ENCODE measurements around the gene TGFB1I1. TPM values are rescaled to one million over a fixed set of nuclear protein-coding genes. Genes with fewer than 3 reads are reported as not detected.

TGFB1I1 gene
- polyA plus RNA-seq, 1 donor from 2014 or later = 0.38 TPM

- Histone ChIP-seq H3K4me3 (ENCODE audit: low read length) (no peak overlapping the region), H3K9me3 (ENCODE audit: low read length) (no peaks in the 10 kb centered on the region), H3K27me3 (ENCODE audit: insufficient read depth, low read depth, low read length) (no peaks in the 10 kb centered on the region), H3K27ac (ENCODE audit: low read length) (no peak overlapping the region), H3K9ac (ENCODE audit: low read length) (no peak overlapping the region), H3K9me2 (ENCODE audit: insufficient read depth, low read length) (no peaks in the 10 kb centered on the region), H4K20me1 (ENCODE audit: insufficient read depth) (no peaks in the 10 kb centered on the region), H3K79me2 (replicated peaks; ENCODE audit: insufficient read depth, low read length) (peaks cover 3% of the 10 kb centered on the region), H3F3A (ENCODE audit: insufficient read depth, low read length, poor library complexity, severe bottlenecking) (peaks cover 8% of the 10 kb centered on the region), H3K36me3 (ENCODE audit: insufficient read depth, low read length) (no peaks in the 10 kb centered on the region), H2AFZ (ENCODE audit: low read depth, low read length) (no peak overlapping the region), H3K4me2 (ENCODE audit: low read length) (no peak overlapping the region)
- no peak for TF ChIP-seq POLR2AphosphoS5 (IDR thresholded peaks at IDR 0.05)
- TF ChIP-seq, protein P1, sequence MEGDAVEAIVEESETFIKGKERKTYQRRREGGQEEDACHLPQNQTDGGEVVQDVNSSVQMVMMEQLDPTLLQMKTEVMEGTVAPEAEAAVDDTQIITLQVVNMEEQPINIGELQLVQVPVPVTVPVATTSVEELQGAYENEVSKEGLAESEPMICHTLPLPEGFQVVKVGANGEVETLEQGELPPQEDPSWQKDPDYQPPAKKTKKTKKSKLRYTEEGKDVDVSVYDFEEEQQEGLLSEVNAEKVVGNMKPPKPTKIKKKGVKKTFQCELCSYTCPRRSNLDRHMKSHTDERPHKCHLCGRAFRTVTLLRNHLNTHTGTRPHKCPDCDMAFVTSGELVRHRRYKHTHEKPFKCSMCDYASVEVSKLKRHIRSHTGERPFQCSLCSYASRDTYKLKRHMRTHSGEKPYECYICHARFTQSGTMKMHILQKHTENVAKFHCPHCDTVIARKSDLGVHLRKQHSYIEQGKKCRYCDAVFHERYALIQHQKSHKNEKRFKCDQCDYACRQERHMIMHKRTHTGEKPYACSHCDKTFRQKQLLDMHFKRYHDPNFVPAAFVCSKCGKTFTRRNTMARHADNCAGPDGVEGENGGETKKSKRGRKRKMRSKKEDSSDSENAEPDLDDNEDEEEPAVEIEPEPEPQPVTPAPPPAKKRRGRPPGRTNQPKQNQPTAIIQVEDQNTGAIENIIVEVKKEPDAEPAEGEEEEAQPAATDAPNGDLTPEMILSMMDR (IDR thresholded peaks at IDR 0.05; ENCODE audit: poor library complexity, severe bottlenecking) = no peak
Observed at GRCh38 chr16:31464348-31464769, 7.6 kb upstream of the TGFB1I1 start.

DNA sequence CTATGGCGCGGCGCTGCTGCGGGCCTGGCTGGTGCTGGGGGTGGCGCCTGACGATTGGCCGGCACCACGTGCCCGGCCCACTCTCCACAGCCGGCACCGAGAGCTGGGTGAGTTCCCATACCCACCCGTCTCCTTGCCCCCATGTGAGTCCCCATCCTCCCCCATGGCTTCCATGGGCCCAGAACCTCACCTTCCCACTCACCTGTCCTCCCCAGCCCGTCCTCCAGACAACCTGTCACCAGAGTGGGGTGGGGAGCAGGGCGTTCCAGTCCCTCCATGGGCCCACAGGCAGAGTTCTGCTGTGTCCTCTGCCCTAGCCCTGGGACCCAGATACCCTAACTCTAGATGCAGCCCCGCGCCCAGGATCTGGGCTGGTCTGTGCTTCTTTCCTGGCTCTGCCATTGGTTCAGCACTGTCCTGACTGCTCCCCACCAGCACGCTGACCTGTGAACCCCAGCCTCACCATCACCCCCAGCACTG is 7.1 kb upstream of the TGFB1I1 start:
- H3K79me2 ChIP-seq (replicated peaks; ENCODE audit: insufficient read depth, low read length) = peaks cover 3% of the 10 kb centered on the region
- TF ChIP-seq TAF1 (IDR thresholded peaks at IDR 0.05; ENCODE audit: low read depth) (no peak), EZH2 (IDR thresholded peaks at IDR 0.05; ENCODE audit: borderline replicate concordance, insufficient read depth, low read length, poor library complexity, severe bottlenecking) (no peak), POLR2AphosphoS5 (IDR thresholded peaks at IDR 0.05) (no peak)
- no peaks in the 10 kb centered on the region for H3K27me3 ChIP-seq (ENCODE audit: insufficient read depth, low read depth, low read length)
- H3K9me2 ChIP-seq (ENCODE audit: insufficient read depth, low read length) = no peaks in the 10 kb centered on the region
- H3K9ac ChIP-seq (ENCODE audit: low read length) = no peak overlapping the region
- no peak overlapping the region for H3K4me2 ChIP-seq (ENCODE audit: low read length)
- no peaks in the 10 kb centered on the region for H4K20me1 ChIP-seq (ENCODE audit: insufficient read depth)
- no peak overlapping the region for H3K27ac ChIP-seq (ENCODE audit: low read length)
- H2AFZ ChIP-seq (ENCODE audit: low read depth, low read length) = no peak overlapping the region
- no peaks in the 10 kb centered on the region for H3K36me3 ChIP-seq (ENCODE audit: insufficient read depth, low read length)
- no peak overlapping the region for H3K4me3 ChIP-seq (ENCODE audit: low read length)
- H3K9me3 ChIP-seq (ENCODE audit: low read length) = no peaks in the 10 kb centered on the region
- H3F3A ChIP-seq (ENCODE audit: insufficient read depth, low read length, poor library complexity, severe bottlenecking) = peaks cover 8% of the 10 kb centered on the region

GRCh38 chr16:31465788-31466370 is 6.1 kb upstream of the TGFB1I1 start:
- TF ChIP-seq MXI1 (conservative IDR thresholded peaks at IDR 0.05; ENCODE audit: poor library complexity, severe bottlenecking) (no peak), EZH2 (IDR thresholded peaks at IDR 0.05; ENCODE audit: borderline replicate concordance, insufficient read depth, low read length, poor library complexity, severe bottlenecking) (no peak), EP300 (conservative IDR thresholded peaks at IDR 0.05; ENCODE audit: poor library complexity, severe bottlenecking) (no peak), POLR2AphosphoS5 (IDR thresholded peaks at IDR 0.05) (no peak), RAD21 (conservative IDR thresholded peaks at IDR 0.05) (no peak), SMC3 (conservative IDR thresholded peaks at IDR 0.05; ENCODE audit: poor library complexity) (no peak), TAF1 (IDR thresholded peaks at IDR 0.05; ENCODE audit: low read depth) (no peak)
- TF ChIP-seq, protein P2, sequence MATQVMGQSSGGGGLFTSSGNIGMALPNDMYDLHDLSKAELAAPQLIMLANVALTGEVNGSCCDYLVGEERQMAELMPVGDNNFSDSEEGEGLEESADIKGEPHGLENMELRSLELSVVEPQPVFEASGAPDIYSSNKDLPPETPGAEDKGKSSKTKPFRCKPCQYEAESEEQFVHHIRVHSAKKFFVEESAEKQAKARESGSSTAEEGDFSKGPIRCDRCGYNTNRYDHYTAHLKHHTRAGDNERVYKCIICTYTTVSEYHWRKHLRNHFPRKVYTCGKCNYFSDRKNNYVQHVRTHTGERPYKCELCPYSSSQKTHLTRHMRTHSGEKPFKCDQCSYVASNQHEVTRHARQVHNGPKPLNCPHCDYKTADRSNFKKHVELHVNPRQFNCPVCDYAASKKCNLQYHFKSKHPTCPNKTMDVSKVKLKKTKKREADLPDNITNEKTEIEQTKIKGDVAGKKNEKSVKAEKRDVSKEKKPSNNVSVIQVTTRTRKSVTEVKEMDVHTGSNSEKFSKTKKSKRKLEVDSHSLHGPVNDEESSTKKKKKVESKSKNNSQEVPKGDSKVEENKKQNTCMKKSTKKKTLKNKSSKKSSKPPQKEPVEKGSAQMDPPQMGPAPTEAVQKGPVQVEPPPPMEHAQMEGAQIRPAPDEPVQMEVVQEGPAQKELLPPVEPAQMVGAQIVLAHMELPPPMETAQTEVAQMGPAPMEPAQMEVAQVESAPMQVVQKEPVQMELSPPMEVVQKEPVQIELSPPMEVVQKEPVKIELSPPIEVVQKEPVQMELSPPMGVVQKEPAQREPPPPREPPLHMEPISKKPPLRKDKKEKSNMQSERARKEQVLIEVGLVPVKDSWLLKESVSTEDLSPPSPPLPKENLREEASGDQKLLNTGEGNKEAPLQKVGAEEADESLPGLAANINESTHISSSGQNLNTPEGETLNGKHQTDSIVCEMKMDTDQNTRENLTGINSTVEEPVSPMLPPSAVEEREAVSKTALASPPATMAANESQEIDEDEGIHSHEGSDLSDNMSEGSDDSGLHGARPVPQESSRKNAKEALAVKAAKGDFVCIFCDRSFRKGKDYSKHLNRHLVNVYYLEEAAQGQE (IDR thresholded peaks at IDR 0.05; ENCODE audit: borderline replicate concordance) = no peak
- TF ChIP-seq, protein P1 (IDR thresholded peaks at IDR 0.05; ENCODE audit: poor library complexity, severe bottlenecking) = no peak
- no peaks in the 10 kb centered on the region for H3K9me3 ChIP-seq (ENCODE audit: low read length)
- no peaks in the 10 kb centered on the region for H3K36me3 ChIP-seq (ENCODE audit: insufficient read depth, low read length)
- H4K20me1 ChIP-seq (ENCODE audit: insufficient read depth) = no peaks in the 10 kb centered on the region
- H3K9ac ChIP-seq (ENCODE audit: low read length) = no peak overlapping the region
- H3K4me3 ChIP-seq (ENCODE audit: low read length) = no peak overlapping the region
- H2AFZ ChIP-seq (ENCODE audit: low read depth, low read length) = no peak overlapping the region
- no peaks in the 10 kb centered on the region for H3F3A ChIP-seq (ENCODE audit: insufficient read depth, low read length, poor library complexity, severe bottlenecking)
- H3K9me2 ChIP-seq (ENCODE audit: insufficient read depth, low read length) = no peaks in the 10 kb centered on the region
- no peaks in the 10 kb centered on the region for H3K27me3 ChIP-seq (ENCODE audit: insufficient read depth, low read depth, low read length)
- peaks cover 3% of the 10 kb centered on the region for H3K79me2 ChIP-seq (replicated peaks; ENCODE audit: insufficient read depth, low read length)
- H3K27ac ChIP-seq (ENCODE audit: low read length) = no peak overlapping the region
- no peak overlapping the region for H3K4me2 ChIP-seq (ENCODE audit: low read length)
